HCT116 (cell line): ENCODE data around the gene TBXAS1. TPM values are rescaled to one million over a fixed set of nuclear protein-coding genes. Genes with fewer than 3 reads are reported as not detected.

Experiments
- ATAC-seq: fragments of 200-7000 bp; cut with Tn5 transposase; 2 replicates; pipeline ENCODE4 v1.9.1; 2020; ENCODE audit warnings: mild to moderate bottlenecking, moderate library complexity
- BruUV-seq: library from RNA; stranded (reverse); fragments of 400-500 nt; replicated peaks from 2 replicates; lab custom pipeline; 2021; lab: Mats Ljungman, UMichigan
- CTCF ChIA-PET: fragments of 300-600 bp; sonication (Branson Sonifier 250); formaldehyde crosslinking; loops from one replicate; lab custom pipeline; 2021; ENCODE audit warnings: antibody characterized with exemption; lab: Charles Lee
- POLR2A ChIA-PET: fragments of 300-600, 350-600 bp; sonication (Branson Sonifier 250); formaldehyde crosslinking; loops from one replicate; lab custom pipeline; 2021; ENCODE audit warnings: antibody characterized with exemption; lab: Charles Lee
- RAD21 ChIA-PET, 2 experiments: fragments of 300-600 bp; sonication (Branson Sonifier 250); formaldehyde crosslinking; loops; one replicate each; lab custom pipeline; 2023; ENCODE audit warnings: low total read pairs in 2 of 2; ENCODE audit not compliant: uncharacterized antibody in 2 of 2, unreplicated experiment in 2 of 2, low non-redundant PET in 1 of 2; lab: Charles Lee
- DNase-seq: peaks from one replicate; pipeline ENCODE4 v3.0.0-alpha.2; 2010; ENCODE audit warnings: low read depth, low spot score
- H2AFZ ChIP-seq: fragments of 200-600 bp; shearing (Covaris generic), sonication (generic); 2 replicates; pipeline ENCODE4 v1.6.1; 2017; ENCODE audit warnings: low read depth, mixed run types, mixed read lengths, antibody characterized with exemption, low read length; ENCODE audit not compliant: poor library complexity, severe bottlenecking
- H3K27ac ChIP-seq: 2 replicates; pipeline ENCODE4 v1.5.1; 2012; ENCODE audit warnings: low read depth, low read length
- H3K27me3 ChIP-seq: fragments of 200-600 bp; sonication (generic); 2 replicates; pipeline ENCODE4 v1.6.1; 2016; ENCODE audit warnings: mixed run types, low read length, mixed read lengths; ENCODE audit not compliant: insufficient read depth
- H3K36me3 ChIP-seq, 2 experiments: fragments of 200-500 bp in 1 of 2; fragments of 200-600 bp in 1 of 2; sonication (Bioruptor generic) in 1 of 2; sonication (generic) in 1 of 2; 2 replicates each; pipeline versions ENCODE4 v1.5.1 to v1.6.1; 2014 to 2016; ENCODE audit warnings: low read length in 2 of 2, inconsistent platforms in 1 of 2, mixed read lengths in 1 of 2, mixed run types in 1 of 2; ENCODE audit not compliant: insufficient read depth in 2 of 2, control insufficient read depth in 1 of 2
- H3K4me1 ChIP-seq, 2 experiments: fragments of 200-600 bp in 1 of 2; sonication (generic) in 1 of 2; 2 replicates each; pipeline versions ENCODE4 v1.5.1 to v1.6.1; 2012 to 2017; ENCODE audit warnings: low read length in 2 of 2, inconsistent platforms in 1 of 2, mild to moderate bottlenecking in 1 of 2, mixed read lengths in 1 of 2, mixed run types in 1 of 2, moderate library complexity in 1 of 2; ENCODE audit not compliant: insufficient read depth in 2 of 2, control insufficient read depth in 1 of 2
- H3K4me2 ChIP-seq: fragments of 200-600 bp; sonication (generic); 2 replicates; pipeline ENCODE4 v1.6.1; 2017; ENCODE audit warnings: mixed run types, low read length, mixed read lengths
- H3K4me3 ChIP-seq, 2 experiments: fragments of 200-600 bp in 1 of 2; sonication (generic) in 1 of 2; replicated peaks in 1 of 2; 2 replicates each; pipeline ENCODE4 v1.5.1; 2011 to 2016; ENCODE audit warnings: low read length in 2 of 2, control low read depth in 1 of 2, low read depth in 1 of 2, mild to moderate bottlenecking in 1 of 2, mixed read lengths in 1 of 2, mixed run types in 1 of 2
- H3K79me2 ChIP-seq: fragments of 200-600 bp; sonication (generic); 2 replicates; pipeline ENCODE4 v1.6.1; 2017; ENCODE audit warnings: mild to moderate bottlenecking, mixed run types, low read length, moderate library complexity, mixed read lengths; ENCODE audit not compliant: insufficient read depth
- H3K9ac ChIP-seq: fragments of 200-600 bp; sonication (generic); 2 replicates; pipeline ENCODE4 v1.6.1; 2016; ENCODE audit warnings: low read length, mixed read lengths
- H3K9me2 ChIP-seq: fragments of 200-600 bp; sonication (generic), shearing (Covaris generic); 2 replicates; pipeline ENCODE4 v1.6.1; 2017; ENCODE audit warnings: mixed run types, mild to moderate bottlenecking, moderate library complexity; ENCODE audit not compliant: insufficient read depth
- H3K9me3 ChIP-seq, 2 experiments: fragments of 200-500 bp in 1 of 2; fragments of 200-600 bp in 1 of 2; sonication (Bioruptor generic) in 1 of 2; sonication (generic) in 1 of 2; 2 replicates each; pipeline ENCODE4 v1.6.1; 2014 to 2017; ENCODE audit warnings: low read length in 2 of 2, mixed read lengths in 2 of 2, inconsistent platforms in 1 of 2, low read depth in 1 of 2, mild to moderate bottlenecking in 1 of 2, mixed run types in 1 of 2, moderate library complexity in 1 of 2; ENCODE audit not compliant: control insufficient read depth in 1 of 2, insufficient read depth in 1 of 2
- H4K20me1 ChIP-seq: fragments of 200-600 bp; sonication (generic), shearing (Covaris generic); 2 replicates; pipeline ENCODE4 v1.6.1; 2017; ENCODE audit warnings: mixed run types, mild to moderate bottlenecking, moderate library complexity; ENCODE audit not compliant: insufficient read depth
- ATF3 ChIP-seq: IDR thresholded peaks from 2 replicates; pipeline ENCODE4 v1.6.1; 2012
- EZH2 ChIP-seq: fragments of 200-600 bp; sonication (generic); IDR thresholded peaks from 2 replicates; pipeline ENCODE4 v1.6.1; 2017; ENCODE audit warnings: antibody characterized with exemption, mixed run types
- SRF ChIP-seq: IDR thresholded peaks from 2 replicates; pipeline ENCODE4 v1.6.1; 2012; ENCODE audit warnings: low read depth
- intact Hi-C: fragments of 100-400 bp; cut with micrococcal nuclease; formaldehyde crosslinking; loops from 2 replicates; pipeline ENCODE4 v1.10.0; 2022
- total RNA-seq: library from RNA; stranded (reverse); gene quantifications from one replicate; pipeline ENCODE4 v1.2.1, GENCODE V29; 2021; ENCODE audit not compliant: unreplicated experiment

Gene TBXAS1
- total RNA-seq, 1 experiment from 2014 or later, result 1.4 TPM

GRCh38 chr7:139844779-139845442 is 15.8 kb downstream of the TBXAS1 start:
- Histone ChIP-seq H3K4me1 (no peaks in the 10 kb centered on the region), H3K9ac (no peak overlapping the region), H3K4me2 (no peak overlapping the region), H3K27ac (no peak overlapping the region), H3K27me3 (no peaks in the 10 kb centered on the region), H3K9me2 (0 out of 2 replicates have a peak, but pooled peaks cover 3% of the 10 kb centered on the region), H3K79me2 (no peaks in the 10 kb centered on the region), H3K4me3 (no peak overlapping the region), H3K36me3 (no peaks in the 10 kb centered on the region), H2AFZ (no peak overlapping the region), H3K9me3 (peaks cover 0 to 7% of the 10 kb centered on the region in 2 experiments; a peak in 1 of 4 replicates), H4K20me1 (no peaks in the 10 kb centered on the region)
- intact Hi-C loops, result no loop called here
- ChIA-PET RAD21 (no interaction called here), CTCF (no interaction called here), POLR2A (no interaction called here)
- no peak for TF ChIP-seq SRF
- DNase-seq (no peak), ATAC-seq (no peak)
- no TSS peak for BruUV-seq

DNA sequence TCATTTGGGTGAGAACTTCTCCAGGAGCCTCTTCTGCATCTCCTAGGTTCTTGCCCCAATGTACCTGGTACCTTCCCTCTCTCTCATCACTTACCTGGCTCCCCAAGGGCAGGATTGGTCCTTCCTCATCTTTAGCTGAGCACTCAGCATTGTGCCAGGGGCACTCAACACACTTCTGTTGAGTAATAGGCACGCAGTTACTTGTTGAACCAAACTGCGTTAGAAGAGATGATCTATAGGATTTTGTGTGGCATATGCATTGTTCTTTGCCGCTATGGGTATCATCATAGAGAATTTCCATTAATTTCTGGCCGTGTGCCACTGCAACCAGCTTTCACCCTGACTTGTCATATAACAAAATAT is 16.4 kb downstream of the TBXAS1 start:
- no TSS peak for BruUV-seq
- no peak for TF ChIP-seq EZH2
- no peak for TF ChIP-seq ATF3
- Histone ChIP-seq H2AFZ (no peak overlapping the region), H3K4me2 (no peak overlapping the region), H4K20me1 (no peaks in the 10 kb centered on the region), H3K9me2 (0 out of 2 replicates have a peak, but pooled peaks cover 3% of the 10 kb centered on the region), H3K4me3 (no peak overlapping the region), H3K27me3 (no peaks in the 10 kb centered on the region), H3K36me3 (no peaks in the 10 kb centered on the region), H3K4me1 (no peaks in the 10 kb centered on the region), H3K27ac (no peak overlapping the region), H3K79me2 (no peaks in the 10 kb centered on the region), H3K9ac (no peak overlapping the region), H3K9me3 (peaks cover 0 to 7% of the 10 kb centered on the region in 2 experiments; a peak in 1 of 4 replicates)
- ATAC-seq (no peak), DNase-seq (no peak)
- intact Hi-C loops, result no loop called here
- ChIA-PET POLR2A (no interaction called here), CTCF (no interaction called here), RAD21 (no interaction called here)
